ENCODE measurements around the gene MEGF11.
"Not testable (repeated sequence)": the region's sequence is repeated elsewhere in the genome, so short reads cannot be mapped to it uniquely, and the experiment has no call there.

The MEGF11 gene

DNA sequence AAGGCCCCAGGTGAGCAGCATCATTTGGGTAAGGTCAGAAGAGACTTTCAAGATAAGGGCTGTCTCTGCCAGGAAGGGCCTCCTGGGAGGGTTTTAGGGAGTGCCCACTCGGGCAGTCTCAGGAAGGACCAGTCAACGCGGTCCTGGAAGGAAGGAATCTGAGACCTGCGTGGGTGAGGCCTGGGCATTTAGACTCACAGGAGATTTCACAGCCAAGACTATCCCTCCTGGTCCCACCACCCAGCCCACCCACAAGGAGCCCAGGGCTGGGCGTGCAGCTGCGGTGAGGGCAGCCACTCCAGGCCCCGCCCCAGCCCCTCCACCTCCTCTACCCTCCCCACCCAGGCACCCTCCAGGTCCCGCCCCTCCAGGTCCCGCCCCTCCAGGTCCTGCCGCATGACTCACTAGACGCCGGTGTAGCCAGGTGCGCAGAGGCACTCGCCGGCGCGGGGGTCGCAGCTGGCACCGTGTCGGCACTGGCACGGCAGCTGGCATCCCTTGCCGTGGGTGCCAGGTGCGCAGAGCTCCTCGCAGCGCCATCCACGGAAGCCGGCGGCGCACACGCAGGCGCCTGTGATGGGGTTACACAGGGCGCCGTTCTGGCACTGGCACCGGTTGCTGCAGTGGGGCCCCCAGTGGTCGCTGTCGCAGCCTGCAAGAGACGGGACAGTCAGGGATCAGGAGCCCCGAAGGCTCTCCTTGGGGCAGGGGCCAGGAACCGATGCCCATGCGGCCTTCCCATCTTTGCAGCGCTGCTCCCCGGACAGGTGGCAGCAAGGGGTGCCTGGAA lies 271.5 kb downstream of the MEGF11 start:
- peak; percentile 73 for DNase-seq (ENCODE audit: low spot score)
- TF ChIP-seq, protein P1, sequence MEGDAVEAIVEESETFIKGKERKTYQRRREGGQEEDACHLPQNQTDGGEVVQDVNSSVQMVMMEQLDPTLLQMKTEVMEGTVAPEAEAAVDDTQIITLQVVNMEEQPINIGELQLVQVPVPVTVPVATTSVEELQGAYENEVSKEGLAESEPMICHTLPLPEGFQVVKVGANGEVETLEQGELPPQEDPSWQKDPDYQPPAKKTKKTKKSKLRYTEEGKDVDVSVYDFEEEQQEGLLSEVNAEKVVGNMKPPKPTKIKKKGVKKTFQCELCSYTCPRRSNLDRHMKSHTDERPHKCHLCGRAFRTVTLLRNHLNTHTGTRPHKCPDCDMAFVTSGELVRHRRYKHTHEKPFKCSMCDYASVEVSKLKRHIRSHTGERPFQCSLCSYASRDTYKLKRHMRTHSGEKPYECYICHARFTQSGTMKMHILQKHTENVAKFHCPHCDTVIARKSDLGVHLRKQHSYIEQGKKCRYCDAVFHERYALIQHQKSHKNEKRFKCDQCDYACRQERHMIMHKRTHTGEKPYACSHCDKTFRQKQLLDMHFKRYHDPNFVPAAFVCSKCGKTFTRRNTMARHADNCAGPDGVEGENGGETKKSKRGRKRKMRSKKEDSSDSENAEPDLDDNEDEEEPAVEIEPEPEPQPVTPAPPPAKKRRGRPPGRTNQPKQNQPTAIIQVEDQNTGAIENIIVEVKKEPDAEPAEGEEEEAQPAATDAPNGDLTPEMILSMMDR (IDR thresholded peaks at IDR 0.05; ENCODE audit: extremely low read depth, missing control alignments) = peak; percentile 35

DNA sequence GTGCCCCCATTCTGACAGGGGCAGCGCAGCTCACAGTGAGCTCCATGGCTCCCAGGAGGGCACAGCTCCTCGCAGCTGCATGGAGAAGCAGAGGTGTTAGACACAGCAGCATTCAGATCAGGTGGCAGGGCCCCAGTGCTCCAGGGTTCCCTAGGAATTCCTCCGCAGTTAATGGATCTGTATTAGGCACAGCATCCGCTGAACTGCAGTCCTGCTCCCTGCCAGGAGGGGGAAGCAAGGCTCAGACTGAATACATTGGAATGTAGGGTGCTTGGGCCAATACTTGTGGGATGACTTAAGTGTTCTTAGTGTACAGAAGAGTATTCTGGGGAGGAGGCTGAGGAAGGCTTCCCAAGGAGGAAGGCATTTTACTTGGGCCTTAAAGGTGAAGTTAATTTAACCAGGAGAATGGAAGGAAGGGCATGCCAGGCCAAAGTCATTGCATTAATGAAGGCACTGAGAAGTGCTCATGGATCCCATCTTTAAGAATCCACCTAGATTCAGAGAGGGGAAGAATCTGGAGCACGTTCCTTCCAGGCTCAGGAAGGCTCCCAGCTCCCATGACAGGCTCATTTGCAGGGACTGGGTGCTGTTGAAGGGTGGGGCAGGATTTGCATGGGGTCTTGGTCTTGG lies 272.6 kb downstream of the MEGF11 start:
- TF ChIP-seq, protein P1 (IDR thresholded peaks at IDR 0.05; ENCODE audit: extremely low read depth, missing control alignments) = peak; percentile 33
- peak; percentile 68 for DNase-seq (ENCODE audit: low spot score)

DNA sequence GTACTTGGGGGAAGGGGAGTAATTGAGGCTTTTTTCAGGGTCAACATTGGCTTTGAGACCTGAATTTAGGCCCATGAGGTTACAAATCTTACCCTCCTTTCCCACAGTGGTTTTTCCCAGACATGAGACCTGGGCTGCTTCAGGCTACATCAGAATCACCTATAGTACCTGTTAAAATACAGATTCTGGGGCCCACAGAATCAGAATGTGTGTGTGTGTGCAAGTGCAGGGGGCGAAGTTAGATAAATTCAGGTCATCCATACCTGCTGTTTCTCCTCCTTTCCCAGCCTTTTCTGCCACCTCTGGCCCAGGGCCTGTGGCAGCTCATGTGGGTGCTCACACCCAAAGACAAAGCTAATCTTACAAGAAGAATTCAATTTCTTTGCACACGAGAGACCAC lies 273.7 kb downstream of the MEGF11 start:
- TF ChIP-seq, protein P1 (IDR thresholded peaks at IDR 0.05; ENCODE audit: extremely low read depth, missing control alignments) = no peak
- no peak for DNase-seq (ENCODE audit: low spot score)

DNA sequence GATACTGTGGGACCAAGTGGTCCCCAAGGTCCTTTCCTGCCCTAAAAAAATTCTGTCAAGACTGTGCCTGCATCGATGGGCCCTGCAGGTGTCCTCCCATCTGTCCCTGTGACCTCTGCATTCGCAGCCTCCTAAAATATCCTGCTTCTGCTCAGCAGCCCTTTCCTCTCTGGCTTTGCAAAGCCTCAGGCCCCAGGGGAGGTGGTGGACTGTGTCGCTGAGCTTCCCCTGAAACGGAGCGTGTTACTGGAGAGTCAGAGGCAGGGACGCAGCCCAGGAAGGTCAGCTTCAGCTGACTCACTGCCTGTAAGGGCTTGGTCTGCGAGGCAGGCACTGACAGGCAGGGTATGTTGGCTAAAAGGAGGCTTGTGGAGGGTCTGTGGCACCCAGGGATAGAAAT lies 274.2 kb downstream of the MEGF11 start:
- TF ChIP-seq, protein P1 (IDR thresholded peaks at IDR 0.05; ENCODE audit: extremely low read depth, missing control alignments) = no peak
- DNase-seq (ENCODE audit: low spot score) = peak; percentile 59

DNA sequence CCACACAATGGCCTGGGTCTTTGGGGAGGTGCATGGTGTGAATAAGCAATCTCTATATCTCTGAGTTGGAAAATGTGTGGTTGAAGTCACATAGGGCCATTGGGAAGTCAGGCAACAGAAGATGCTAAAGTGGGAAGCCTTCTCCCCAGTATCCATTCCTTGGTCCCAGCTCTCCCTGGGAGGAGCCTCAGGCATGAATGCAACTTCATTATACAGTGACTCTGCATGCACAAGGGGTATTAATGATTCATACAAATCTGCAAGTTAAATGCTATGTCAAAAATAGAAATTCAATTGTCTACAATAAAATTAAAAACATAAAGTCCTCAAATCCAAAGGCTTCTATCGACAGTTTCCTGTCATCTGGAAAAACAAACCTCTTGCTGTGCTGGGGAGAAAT lies 275.4 kb downstream of the MEGF11 start:
- TF ChIP-seq, protein P1 (IDR thresholded peaks at IDR 0.05; ENCODE audit: extremely low read depth, missing control alignments) = no peak
- DNase-seq (ENCODE audit: low spot score) = no peak

DNA sequence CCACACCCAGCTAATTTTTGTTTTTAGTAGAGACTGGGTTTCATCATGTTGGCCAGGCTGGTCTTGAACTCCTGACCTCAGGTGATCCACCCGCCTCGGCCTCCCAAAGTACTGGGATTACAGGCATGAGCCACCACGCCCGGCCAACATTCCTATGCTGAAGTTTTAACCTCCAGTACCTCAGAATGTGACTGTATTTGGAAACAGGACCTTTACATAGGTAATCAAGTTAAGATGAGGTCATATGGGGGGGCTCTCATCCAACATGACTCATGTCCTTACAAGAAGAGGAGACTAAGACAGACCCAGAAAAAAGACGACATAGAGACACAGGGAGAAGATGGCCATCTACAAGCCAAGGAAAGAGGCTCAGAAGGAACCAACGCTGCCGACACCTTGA lies 277.4 kb downstream of the MEGF11 start:
- not testable (repeated sequence) for DNase-seq (ENCODE audit: low spot score)

DNA sequence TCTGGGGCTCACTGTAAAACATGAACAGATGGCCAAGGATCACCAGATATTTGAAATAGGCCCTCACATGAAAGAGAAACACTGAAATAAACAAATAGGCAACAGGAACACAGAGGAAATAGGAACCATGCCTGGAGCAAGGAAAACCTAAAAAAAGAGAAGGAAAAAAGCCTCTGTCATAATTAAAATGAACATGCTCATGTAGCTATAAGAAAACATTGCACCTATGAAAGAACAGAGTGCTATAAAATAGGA lies 281.9 kb downstream of the MEGF11 start:
- TF ChIP-seq, protein P1 (IDR thresholded peaks at IDR 0.05; ENCODE audit: extremely low read depth, missing control alignments) = no peak
- no peak for DNase-seq (ENCODE audit: low spot score)

All from GM20000 (cell line).